Progenitor cell of endocrine pancreas (in vitro differentiated cells): ENCODE data around the gene MMP7. TPM values are rescaled to one million over a fixed set of nuclear protein-coding genes. Genes with fewer than 3 reads are reported as not detected.
"Not testable (repeated sequence)": the region's sequence is repeated elsewhere in the genome, so short reads cannot be mapped to it uniquely, and the experiment has no call there.

Experiments used
- DNase-seq: peaks from one replicate; pipeline ENCODE4 v3.0.0; 2021; ENCODE audit warnings: low spot score; ENCODE audit not compliant: unreplicated experiment
- H3K27ac Mint-ChIP-seq: 2 replicates; pipeline ENCODE4 v1.8.0; 2021; ENCODE audit warnings: mild to moderate bottlenecking, moderate library complexity, mixed read lengths
- H3K27me3 Mint-ChIP-seq: 2 replicates; pipeline ENCODE4 v1.8.0; 2021; ENCODE audit warnings: mixed read lengths
- H3K36me3 Mint-ChIP-seq: 2 replicates; pipeline ENCODE4 v1.8.0; 2022; ENCODE audit warnings: mixed read lengths; ENCODE audit not compliant: insufficient read depth
- H3K4me1 Mint-ChIP-seq: 2 replicates; pipeline ENCODE4 v1.8.0; 2021; ENCODE audit warnings: low read depth, mixed read lengths
- H3K4me3 Mint-ChIP-seq: 2 replicates; pipeline ENCODE4 v1.8.0; 2021; ENCODE audit warnings: low read depth, mild to moderate bottlenecking, moderate library complexity, mixed read lengths
- H3K9me3 Mint-ChIP-seq: 2 replicates; pipeline ENCODE4 v1.8.0; 2021; ENCODE audit warnings: low read depth, mixed read lengths
- total RNA-seq: library from RNA; stranded (reverse); gene quantifications from 2 replicates; pipeline ENCODE4 v1.2.1, GENCODE V29; 2021
- TF ChIP-seq, protein P1 (sequence below): fragments of 200-600 bp; sonication (generic); IDR thresholded peaks from one replicate; pipeline ENCODE4 v1.5.0; 2021; ENCODE audit warnings: antibody characterized with exemption, mild to moderate bottlenecking; ENCODE audit not compliant: unreplicated experiment

The MMP7 gene
- total RNA-seq, 1 donor from 2014 or later: not detected

DNA sequence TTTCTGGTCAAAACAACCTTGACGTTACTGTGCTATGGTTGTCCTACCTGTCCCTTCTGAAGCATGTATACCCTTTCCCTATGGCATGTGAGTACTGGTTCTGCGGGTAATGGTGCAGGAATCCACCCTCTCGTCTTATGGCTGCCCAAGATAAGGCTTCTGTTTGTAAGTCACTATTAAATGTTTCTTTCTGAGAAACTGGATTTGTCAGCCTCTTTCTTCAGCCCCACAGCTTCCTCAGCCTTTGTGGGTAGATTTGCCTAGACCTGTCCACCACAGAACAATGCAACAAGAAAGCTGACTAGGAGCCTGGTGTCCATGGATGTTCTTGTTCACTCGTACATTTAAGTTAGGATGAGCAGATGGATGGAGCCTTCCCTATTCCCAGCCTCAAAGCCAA is 14.4 kb downstream of the MMP7 start:
- no peak for DNase-seq
- H3K36me3 Mint-ChIP-seq: no peaks in the 10 kb centered on the region
- TF ChIP-seq, protein P1, sequence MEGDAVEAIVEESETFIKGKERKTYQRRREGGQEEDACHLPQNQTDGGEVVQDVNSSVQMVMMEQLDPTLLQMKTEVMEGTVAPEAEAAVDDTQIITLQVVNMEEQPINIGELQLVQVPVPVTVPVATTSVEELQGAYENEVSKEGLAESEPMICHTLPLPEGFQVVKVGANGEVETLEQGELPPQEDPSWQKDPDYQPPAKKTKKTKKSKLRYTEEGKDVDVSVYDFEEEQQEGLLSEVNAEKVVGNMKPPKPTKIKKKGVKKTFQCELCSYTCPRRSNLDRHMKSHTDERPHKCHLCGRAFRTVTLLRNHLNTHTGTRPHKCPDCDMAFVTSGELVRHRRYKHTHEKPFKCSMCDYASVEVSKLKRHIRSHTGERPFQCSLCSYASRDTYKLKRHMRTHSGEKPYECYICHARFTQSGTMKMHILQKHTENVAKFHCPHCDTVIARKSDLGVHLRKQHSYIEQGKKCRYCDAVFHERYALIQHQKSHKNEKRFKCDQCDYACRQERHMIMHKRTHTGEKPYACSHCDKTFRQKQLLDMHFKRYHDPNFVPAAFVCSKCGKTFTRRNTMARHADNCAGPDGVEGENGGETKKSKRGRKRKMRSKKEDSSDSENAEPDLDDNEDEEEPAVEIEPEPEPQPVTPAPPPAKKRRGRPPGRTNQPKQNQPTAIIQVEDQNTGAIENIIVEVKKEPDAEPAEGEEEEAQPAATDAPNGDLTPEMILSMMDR: no peak
- H3K27me3 Mint-ChIP-seq: no peaks in the 10 kb centered on the region
- H3K4me1 Mint-ChIP-seq: no peaks in the 10 kb centered on the region
- no peak overlapping the region for H3K27ac Mint-ChIP-seq
- H3K9me3 Mint-ChIP-seq: no peaks in the 10 kb centered on the region
- no peak overlapping the region for H3K4me3 Mint-ChIP-seq

DNA sequence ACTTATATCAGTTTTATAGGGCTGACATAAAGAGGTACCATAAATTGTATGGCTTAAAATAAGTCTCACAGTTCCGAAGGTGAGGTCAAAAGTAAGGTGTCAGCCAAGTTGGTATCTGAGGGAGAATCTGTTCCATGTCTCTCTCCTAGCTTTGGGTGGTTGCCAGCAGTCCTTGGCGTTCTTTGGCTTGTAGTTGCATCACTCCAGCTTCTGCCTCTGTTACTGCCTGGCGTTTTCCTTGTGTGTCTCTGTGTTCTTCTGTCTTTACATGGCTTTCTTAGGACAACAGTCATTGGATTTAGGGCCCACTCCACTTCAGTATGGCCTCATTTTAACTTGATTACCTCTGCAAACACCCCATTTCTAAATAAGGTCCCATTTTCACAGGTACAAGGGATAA is 16.7 kb downstream of the MMP7 start:
- H3K27ac Mint-ChIP-seq: no peak overlapping the region
- H3K36me3 Mint-ChIP-seq: no peaks in the 10 kb centered on the region
- H3K9me3 Mint-ChIP-seq: no peaks in the 10 kb centered on the region
- no peak overlapping the region for H3K4me3 Mint-ChIP-seq
- H3K27me3 Mint-ChIP-seq: no peaks in the 10 kb centered on the region
- DNase-seq: no peak
- H3K4me1 Mint-ChIP-seq: no peaks in the 10 kb centered on the region
- TF ChIP-seq, protein P1: no peak

DNA sequence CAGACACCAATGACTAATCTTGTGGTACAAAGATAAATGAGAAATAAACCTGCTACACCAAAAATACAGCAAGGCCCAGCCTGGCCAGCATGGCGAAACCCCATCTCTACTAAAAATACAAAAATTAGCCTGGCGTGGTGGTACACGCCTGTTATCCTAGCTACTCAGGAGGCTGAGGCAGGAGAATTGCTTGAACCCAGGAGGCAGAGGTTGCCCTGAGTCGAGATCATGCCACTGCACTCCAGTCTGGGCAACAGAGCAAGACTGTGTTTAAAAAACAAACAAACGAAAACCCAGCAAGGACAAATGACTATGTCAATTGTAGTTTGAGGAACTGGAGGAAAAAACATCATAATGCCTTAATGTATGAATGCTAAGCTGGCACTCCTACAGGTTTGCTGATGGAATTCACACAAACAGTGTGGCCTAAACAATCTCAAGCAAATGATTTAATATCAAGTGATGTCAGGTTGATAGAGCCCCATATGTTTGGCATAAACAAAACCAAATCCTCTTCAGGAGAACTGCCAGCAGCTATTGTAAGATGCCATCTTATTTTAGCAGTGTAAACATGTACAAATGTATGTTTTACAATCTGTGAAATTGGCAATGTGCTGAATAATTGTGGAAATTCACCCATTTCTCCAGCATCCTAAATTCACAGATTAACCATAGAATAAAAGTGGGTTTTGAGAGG is 20.0 kb downstream of the MMP7 start:
- TF ChIP-seq, protein P1: no peak
- no peak overlapping the region for H3K27ac Mint-ChIP-seq
- no peaks in the 10 kb centered on the region for H3K27me3 Mint-ChIP-seq
- no peaks in the 10 kb centered on the region for H3K9me3 Mint-ChIP-seq
- no peak for DNase-seq
- H3K4me3 Mint-ChIP-seq: no peak overlapping the region
- H3K4me1 Mint-ChIP-seq: no peaks in the 10 kb centered on the region
- no peaks in the 10 kb centered on the region for H3K36me3 Mint-ChIP-seq

DNA sequence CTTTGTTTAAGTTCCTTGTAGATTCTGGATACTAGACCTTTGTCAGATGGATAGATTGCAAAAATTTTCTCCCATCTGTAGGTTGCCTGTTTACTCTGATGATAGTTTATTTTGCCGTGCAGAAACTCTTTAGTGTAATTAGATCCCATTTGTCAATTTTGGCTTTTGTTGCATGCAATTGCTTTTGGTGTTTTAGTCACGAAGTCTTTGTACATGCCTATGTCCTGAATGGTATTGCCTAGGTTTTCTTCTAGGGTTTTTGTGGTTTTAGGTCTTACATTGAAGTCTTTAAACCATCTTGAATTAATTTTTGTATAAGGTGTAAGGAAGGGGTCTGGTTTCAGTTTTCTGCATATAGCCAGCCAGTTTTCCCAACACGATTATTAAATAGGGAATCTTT is 27.7 kb downstream of the MMP7 start:
- H3K4me3 Mint-ChIP-seq, DNase-seq, H3K9me3 Mint-ChIP-seq, H3K27me3 Mint-ChIP-seq, H3K4me1 Mint-ChIP-seq, H3K36me3 Mint-ChIP-seq, H3K27ac Mint-ChIP-seq: not testable (repeated sequence)

DNA sequence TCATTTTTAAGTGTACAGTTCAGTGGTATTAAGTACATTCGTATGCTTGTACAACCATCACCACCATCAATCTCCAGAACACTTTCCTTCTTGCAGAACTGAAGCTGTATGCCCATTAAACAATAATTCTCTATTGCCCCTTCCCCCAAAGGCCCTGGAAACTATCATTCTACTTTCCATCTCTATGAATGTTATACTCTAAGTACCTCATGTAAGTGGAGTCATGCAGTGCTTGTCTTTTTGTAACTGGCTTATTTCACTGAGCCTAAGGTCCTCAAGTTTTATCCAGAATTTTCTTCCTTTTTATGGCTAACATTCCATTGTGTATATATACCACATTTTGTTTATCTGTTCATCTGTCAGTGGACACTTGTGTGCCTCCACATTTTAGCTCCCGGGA is 29.7 kb downstream of the MMP7 start:
- H3K27ac Mint-ChIP-seq: no peak overlapping the region
- no peak for DNase-seq
- H3K27me3 Mint-ChIP-seq: peaks cover 2% of the 10 kb centered on the region
- H3K4me3 Mint-ChIP-seq: no peak overlapping the region
- H3K9me3 Mint-ChIP-seq: peaks cover 3% of the 10 kb centered on the region
- H3K4me1 Mint-ChIP-seq: no peaks in the 10 kb centered on the region
- H3K36me3 Mint-ChIP-seq: no peaks in the 10 kb centered on the region
- TF ChIP-seq, protein P1: no peak

DNA sequence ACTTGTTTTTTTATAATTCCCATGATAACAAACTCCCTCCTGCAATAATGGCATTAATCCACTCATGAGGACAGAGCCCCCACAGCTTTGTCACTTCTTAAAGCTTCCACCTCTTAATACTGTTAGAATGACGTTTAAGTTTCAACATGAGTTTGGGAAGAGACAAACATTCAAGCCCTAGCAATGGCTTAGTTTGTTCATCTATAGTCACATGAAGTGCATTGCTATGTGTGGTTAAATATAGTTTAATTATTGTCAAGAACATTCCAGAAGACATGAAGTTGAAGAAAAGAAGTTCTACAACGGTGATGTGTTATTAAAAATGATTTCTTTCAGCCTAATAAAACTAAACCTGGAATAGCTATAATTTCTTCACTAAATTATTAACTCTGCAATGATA is 30.6 kb downstream of the MMP7 start:
- DNase-seq: no peak
- Mint-ChIP-seq H3K9me3 (no peaks in the 10 kb centered on the region), H3K27me3 (peaks cover 6% of the 10 kb centered on the region), H3K36me3 (no peaks in the 10 kb centered on the region), H3K4me1 (peaks cover 5% of the 10 kb centered on the region), H3K27ac (no peak overlapping the region), H3K4me3 (no peak overlapping the region)
- TF ChIP-seq, protein P1: no peak
